Measurements from ENCODE around the gene SLC2A4.

Gene SLC2A4

GRCh38 chr17:7253082-7253481 lies 28.4 kb upstream of the SLC2A4 start:
- TF ChIP-seq, protein P1, sequence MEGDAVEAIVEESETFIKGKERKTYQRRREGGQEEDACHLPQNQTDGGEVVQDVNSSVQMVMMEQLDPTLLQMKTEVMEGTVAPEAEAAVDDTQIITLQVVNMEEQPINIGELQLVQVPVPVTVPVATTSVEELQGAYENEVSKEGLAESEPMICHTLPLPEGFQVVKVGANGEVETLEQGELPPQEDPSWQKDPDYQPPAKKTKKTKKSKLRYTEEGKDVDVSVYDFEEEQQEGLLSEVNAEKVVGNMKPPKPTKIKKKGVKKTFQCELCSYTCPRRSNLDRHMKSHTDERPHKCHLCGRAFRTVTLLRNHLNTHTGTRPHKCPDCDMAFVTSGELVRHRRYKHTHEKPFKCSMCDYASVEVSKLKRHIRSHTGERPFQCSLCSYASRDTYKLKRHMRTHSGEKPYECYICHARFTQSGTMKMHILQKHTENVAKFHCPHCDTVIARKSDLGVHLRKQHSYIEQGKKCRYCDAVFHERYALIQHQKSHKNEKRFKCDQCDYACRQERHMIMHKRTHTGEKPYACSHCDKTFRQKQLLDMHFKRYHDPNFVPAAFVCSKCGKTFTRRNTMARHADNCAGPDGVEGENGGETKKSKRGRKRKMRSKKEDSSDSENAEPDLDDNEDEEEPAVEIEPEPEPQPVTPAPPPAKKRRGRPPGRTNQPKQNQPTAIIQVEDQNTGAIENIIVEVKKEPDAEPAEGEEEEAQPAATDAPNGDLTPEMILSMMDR (IDR thresholded peaks at IDR 0.05; ENCODE audit: low read depth, low read length), result no peak
- H3K4me3 ChIP-seq (ENCODE audit: low read depth, low read length), result peak overlapping the region; percentile 82
- in situ Hi-C loops (cut with HindIII; ENCODE audit: low sequenced_read_pairs), result no loop called here

GRCh38 chr17:7254511-7254910 lies 27.0 kb upstream of the SLC2A4 start:
- in situ Hi-C loops (cut with HindIII; ENCODE audit: low sequenced_read_pairs), result no loop called here
- no peak for DNase-seq (ENCODE audit: low read depth, low spot score)
- TF ChIP-seq, protein P1 (IDR thresholded peaks at IDR 0.05; ENCODE audit: low read depth, low read length), result no peak
- H3K4me3 ChIP-seq (ENCODE audit: low read depth, low read length), result no peak overlapping the region

More at GRCh38 chr17:7253082-7253481, 28.4 kb upstream of the SLC2A4 start:
- DNase-seq (ENCODE audit: low read depth, low spot score), result no peak

DNA sequence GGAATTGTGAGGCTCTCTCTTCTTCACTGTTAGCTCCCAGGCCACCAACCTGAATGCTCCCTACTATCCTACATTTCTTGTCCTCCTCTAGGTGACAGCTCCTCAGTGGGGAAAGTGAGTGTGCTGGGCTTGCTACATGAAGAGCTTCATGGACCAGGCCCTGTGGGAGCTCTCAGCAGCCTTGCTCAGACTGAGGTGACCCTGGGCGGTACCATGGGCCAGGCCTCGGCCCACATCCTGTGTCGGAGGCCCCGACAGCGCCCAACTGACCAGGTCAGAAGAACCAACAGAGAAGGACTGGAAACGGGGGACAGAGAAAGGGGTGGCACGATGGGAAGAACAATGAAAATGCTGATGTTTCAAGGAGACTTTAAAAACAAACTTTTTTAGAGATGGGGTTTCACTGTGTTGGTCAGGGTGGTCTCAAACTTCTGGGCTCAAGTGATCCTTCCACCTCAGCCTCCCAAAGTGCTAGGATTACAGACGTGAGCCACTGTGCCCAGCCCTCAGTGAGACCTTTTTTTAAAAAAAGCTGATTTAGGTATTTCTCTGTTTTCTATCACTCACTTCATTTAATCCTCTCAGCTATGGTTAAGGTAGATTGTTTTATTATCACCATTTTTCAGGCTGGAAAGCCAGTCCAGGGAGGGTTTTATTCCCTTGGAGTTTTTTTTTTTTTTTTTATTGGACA lies 24.6 kb upstream of the SLC2A4 start:
- in situ Hi-C loops (cut with HindIII; ENCODE audit: low sequenced_read_pairs), result no loop called here
- DNase-seq (ENCODE audit: low read depth, low spot score), result no peak
- TF ChIP-seq, protein P1 (IDR thresholded peaks at IDR 0.05; ENCODE audit: low read depth, low read length), result no peak
- H3K4me3 ChIP-seq (ENCODE audit: low read depth, low read length), result no peak overlapping the region

DNA sequence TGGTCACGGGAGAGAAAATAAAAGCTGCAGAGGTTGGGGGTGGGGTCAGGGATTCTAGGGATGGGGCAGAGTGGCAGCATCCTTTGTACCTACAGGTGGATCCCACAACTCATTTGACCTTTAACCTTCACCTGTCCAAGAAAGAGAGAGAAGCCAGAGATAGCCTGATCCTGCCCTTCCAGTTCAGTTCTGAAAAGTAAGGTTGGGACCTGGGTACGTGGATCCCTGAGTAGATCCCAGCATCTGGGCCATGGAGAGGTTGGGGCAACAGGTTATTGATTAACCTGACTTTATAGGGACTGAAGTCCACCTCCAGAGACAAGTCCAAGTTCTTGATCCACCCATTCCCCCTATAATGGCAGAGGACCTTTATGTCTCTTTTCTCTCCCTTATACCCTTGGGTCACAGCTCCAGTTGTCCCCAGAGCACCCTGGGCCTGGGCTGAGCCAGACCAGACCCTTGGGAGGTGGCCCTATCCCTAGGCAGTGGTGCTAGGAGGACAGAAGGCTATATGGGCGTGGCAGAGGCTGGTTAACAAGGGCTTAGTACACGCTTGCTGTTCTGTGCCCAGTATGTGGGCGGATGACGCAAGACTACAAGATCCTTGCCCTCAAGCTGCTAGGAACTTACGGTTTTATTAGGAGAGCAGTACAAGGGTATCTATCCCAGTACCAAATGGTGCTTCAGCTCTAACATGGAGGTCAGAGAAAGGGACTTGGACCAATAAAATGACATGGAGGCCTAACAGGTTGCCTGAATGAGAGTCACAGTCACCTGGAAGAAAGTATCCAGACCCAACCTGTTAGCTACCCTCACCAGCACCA lies 22.6 kb upstream of the SLC2A4 start:
- in situ Hi-C loops (cut with HindIII; ENCODE audit: low sequenced_read_pairs), result no loop called here
- no peak overlapping the region for H3K4me3 ChIP-seq (ENCODE audit: low read depth, low read length)
- DNase-seq (ENCODE audit: low read depth, low spot score), result no peak
- TF ChIP-seq, protein P1 (IDR thresholded peaks at IDR 0.05; ENCODE audit: low read depth, low read length), result no peak

DNA sequence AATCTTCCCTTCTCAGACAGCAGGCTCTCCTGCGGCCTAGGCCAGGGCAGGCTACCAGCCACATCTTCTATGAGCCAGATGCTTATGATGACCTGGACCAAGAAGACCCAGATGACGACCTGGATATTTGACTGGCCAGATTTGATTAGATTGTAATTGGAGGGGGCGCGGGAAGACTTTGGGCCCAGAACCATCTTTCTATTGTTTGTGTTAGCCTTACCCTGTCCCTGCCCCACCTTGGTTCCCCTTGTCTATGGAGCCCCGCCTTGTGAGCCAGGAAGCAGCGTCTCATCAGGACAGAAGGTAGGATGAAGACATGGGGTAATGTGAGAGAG lies 22.0 kb upstream of the SLC2A4 start:
- no peak for DNase-seq (ENCODE audit: low read depth, low spot score)
- in situ Hi-C loops (cut with HindIII; ENCODE audit: low sequenced_read_pairs), result no loop called here
- H3K4me3 ChIP-seq (ENCODE audit: low read depth, low read length), result no peak overlapping the region
- TF ChIP-seq, protein P1 (IDR thresholded peaks at IDR 0.05; ENCODE audit: low read depth, low read length), result no peak

GRCh38 chr17:7260151-7260550 lies 21.4 kb upstream of the SLC2A4 start:
- in situ Hi-C loops (cut with HindIII; ENCODE audit: low sequenced_read_pairs), result no loop called here
- DNase-seq (ENCODE audit: low read depth, low spot score), result no peak
- no peak overlapping the region for H3K4me3 ChIP-seq (ENCODE audit: low read depth, low read length)
- TF ChIP-seq, protein P1 (IDR thresholded peaks at IDR 0.05; ENCODE audit: low read depth, low read length), result no peak
